Stimulated activated naive CD4-positive, alpha-beta T cell (primary cell): ENCODE data around the gene RPL5.
A peak's percentile ranks its signal among the peaks of the same experiment; 100 is the strongest.

Experiments used
- DNase-seq, 6 experiments: peaks; one replicate each; lab custom pipeline; 2025; lab: John Stamatoyannopoulos, UW

The RPL5 gene

GRCh38 chr1:92855236-92855635 is 23.4 kb downstream of the RPL5 start:
- DNase-seq = no peak

- DNase-seq = no peak
Measured at GRCh38 chr1:92857817-92858216, 26.0 kb downstream of the RPL5 start.

GRCh38 chr1:92858564-92859399 is 26.9 kb downstream of the RPL5 start:
- peak; percentile 3 to 89 (median 58) for DNase-seq

- DNase-seq = no peak
Measured at GRCh38 chr1:92859400-92860039, 27.7 kb downstream of the RPL5 start.

- DNase-seq = no peak
Measured at GRCh38 chr1:92862605-92863004, 30.8 kb downstream of the RPL5 start.

- no peak for DNase-seq
Measured at GRCh38 chr1:92864131-92864530, 32.3 kb downstream of the RPL5 start.

- no peak for DNase-seq
Measured at GRCh38 chr1:92870591-92870990, 38.8 kb downstream of the RPL5 start.

GRCh38 chr1:92872719-92873118 is 40.9 kb downstream of the RPL5 start:
- no peak for DNase-seq

- DNase-seq = no peak
Measured at GRCh38 chr1:92874987-92875386, 43.1 kb downstream of the RPL5 start.

- no peak for DNase-seq
Measured at GRCh38 chr1:92876351-92876750, 44.5 kb downstream of the RPL5 start.

- no peak for DNase-seq
Measured at GRCh38 chr1:92877081-92877711, 45.4 kb downstream of the RPL5 start.

- DNase-seq = peak in 1 of 6 experiments; percentile 5
Measured at GRCh38 chr1:92877792-92878191, 46.0 kb downstream of the RPL5 start.

GRCh38 chr1:92879316-92879968 is 47.6 kb downstream of the RPL5 start:
- DNase-seq = no peak

GRCh38 chr1:92881391-92881790 is 49.6 kb downstream of the RPL5 start:
- DNase-seq = no peak

GRCh38 chr1:92882819-92883218 is 51.0 kb downstream of the RPL5 start:
- DNase-seq = peak in 5 of 6 experiments; percentile 3 to 64 (median 40)

GRCh38 chr1:92883297-92883696 is 51.5 kb downstream of the RPL5 start:
- no peak for DNase-seq

GRCh38 chr1:92884195-92884594 is 52.4 kb downstream of the RPL5 start:
- no peak for DNase-seq

- no peak for DNase-seq
Measured at GRCh38 chr1:92886886-92887419, 55.1 kb downstream of the RPL5 start.

GRCh38 chr1:92887465-92887864 is 55.6 kb downstream of the RPL5 start:
- no peak for DNase-seq
